ENCODE results near the gene BRIP1.

DNA sequence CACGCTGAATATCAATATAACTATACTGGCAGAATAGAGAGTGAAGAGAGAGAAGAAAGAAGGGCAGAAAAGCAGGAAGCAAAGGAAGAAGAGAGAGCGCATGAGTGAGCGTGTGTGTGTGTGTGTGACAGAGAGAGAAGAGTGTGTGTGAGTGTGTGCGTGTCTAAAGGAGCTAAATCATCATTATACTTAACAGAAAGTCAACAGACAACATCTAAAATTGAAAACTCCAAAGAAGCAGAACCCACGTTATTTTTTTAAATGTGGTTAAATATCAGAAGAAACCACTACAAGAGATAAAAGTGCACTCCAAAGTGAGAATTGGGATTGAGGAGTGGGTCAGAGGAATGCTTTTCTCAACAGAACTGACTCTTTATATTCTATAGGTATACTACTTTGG is 77.2 kb downstream of the BRIP1 start:
- TF ChIP-seq PML (IDR thresholded peaks at IDR 0.05; ENCODE audit: low read length): no peak
- TF ChIP-seq EZH2 (IDR thresholded peaks at IDR 0.05; ENCODE audit: borderline replicate concordance, control insufficient read depth, low read depth, low read length): no peak
